Stimulated activated naive CD4-positive, alpha-beta T cell treated with Interleukin-2 at 50 U/mL for 16 hours (primary cell): ENCODE results near the gene TOLLIP.

Experiments
- DNase-seq: peaks from one replicate; lab custom pipeline; 2025; lab: John Stamatoyannopoulos, UW

The TOLLIP gene

DNA sequence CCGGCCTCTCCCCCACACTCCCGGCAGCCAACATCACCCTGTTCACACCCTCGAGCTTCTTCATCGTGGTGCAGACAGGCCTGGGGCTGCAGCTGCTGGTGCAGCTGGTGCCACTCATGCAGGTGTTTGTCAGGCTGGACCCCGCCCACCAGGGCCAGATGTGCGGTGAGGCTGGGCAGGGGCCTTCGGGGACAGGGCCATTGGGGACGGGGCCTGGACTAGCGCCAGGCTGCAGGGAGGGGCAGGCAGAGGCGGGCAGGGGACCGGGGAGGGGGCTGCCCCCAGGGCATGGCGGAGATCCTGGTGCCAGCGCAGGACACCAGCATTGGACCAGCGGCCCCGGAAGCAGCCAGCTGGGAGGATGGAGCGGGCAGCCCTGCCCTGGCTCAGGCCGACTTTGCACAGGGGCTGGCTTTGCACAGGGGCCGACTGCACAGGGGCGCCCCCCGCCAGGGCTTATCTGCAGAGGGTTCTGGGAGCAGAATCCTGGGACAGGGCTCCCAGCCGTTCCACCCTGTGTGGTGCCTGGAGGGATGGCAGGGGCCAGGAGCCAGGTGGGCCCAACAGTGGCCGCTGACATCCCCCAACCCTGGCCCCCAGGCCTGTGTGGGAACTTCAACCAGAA lies 77.9 kb downstream of the TOLLIP start:
- no peak for DNase-seq

DNA sequence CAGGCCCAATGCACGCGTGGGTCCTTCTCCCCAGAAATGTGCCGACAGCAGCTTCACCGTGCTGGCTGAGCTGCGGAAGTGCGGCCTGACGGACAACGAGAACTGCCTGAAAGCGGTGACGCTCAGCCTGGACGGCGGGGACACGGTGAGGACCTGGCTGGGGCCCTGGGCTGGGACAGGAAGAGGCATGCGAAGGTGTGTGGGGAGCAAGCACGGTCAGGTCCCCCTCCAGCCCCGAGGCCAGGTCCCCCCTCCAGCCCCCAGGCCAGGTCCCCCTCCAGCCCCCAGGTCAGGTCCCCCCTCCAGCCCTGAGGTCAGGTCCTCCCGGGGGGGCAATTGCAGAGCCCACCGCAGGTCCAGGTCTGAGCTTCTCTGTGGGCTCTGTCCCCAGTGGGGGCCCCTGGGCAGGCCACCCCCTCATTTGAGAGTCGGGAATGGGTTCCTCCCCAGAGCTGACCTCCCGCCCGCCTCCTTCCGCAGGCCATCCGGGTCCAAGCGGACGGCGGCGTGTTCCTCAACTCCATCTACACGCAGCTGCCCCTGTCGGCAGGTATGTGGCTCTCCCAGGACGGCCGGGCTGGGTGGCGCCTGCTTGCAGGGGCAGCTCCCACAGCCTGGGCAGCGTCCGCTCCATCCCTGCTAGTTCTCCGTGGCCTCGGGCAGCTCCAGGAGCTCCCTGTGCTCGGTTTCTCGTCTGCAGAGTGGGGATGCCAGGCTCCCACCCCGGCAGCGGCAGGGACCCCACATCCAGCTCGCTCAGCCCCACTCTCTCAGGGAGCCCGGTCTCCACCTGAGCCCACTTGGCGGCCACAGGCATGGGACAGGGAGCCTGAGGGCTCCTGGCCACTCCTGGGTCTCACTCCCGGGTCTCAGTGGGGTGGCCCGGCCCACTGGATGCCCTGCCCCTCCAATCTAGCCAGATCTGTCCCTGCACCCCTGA lies 78.7 kb downstream of the TOLLIP start:
- DNase-seq, result no peak

DNA sequence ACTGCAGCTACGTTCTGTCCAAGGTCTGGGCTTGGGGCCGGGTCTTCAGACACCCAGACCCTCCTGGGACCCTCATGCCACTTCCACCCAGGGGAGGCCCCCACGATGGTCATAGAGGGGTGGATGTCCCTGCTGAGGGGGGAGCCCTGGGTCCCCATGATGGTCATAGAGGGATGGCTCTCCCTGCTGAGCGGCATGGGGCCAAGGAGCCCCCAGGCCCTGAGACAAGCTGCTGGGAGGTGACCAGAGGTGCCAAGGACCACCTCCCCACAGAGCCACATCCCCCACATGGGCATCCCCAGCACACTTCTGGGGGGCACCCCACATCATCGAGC lies 79.3 kb downstream of the TOLLIP start:
- DNase-seq, result no peak

DNA sequence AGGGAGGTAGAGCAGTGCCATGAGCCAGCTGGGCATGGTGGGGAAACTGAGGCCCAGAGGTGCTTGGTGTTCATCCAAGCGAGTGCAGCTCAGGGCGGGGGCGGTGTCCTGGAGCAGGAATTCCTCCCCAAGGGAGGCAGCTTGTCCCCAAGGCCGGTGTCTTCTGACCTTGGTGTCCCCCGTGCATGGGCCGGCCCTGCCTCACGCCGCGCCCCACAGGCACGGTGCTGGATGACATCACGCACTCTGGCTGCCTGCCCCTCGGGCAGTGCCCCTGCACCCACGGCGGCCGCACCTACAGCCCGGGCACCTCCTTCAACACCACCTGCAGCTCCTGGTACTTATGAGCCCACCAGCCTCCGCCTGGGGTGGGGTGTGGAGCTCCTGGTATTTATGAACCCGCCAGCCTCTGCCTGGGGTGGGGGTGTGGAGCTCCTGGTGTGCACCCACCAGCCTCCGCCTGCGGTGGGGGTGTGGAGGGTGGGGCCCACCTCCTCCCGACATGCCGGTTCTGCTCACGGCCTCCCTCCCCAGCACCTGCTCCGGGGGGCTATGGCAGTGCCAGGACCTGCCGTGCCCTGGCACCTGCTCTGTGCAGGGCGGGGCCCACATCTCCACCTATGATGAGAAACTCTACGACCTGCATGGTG lies 79.8 kb downstream of the TOLLIP start:
- no peak for DNase-seq

DNA sequence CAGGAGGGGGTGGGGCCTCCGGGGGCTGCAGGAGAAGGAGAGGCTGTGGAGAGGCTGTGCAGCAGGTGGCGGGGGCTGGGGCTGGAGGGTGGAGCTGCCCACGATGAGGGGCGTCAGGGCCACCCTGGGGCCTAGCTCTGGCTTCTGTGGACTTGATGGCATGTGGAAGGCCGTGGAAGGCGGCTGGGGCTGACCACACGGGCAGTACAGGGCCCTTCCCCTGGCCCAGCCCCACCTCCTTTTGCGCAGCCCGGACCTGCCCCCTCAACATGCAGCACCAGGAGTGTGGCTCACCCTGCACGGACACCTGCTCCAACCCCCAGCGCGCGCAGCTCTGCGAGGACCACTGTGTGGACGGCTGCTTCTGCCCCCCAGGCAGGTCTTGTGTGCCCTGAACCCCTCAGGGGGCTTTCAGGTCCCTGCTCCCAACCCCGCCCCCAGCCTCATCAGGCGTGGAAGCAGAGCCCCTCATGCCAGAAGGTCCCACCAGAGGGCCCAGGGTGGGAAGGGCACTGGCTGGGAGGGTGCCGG lies 80.4 kb downstream of the TOLLIP start:
- DNase-seq, result no peak

DNA sequence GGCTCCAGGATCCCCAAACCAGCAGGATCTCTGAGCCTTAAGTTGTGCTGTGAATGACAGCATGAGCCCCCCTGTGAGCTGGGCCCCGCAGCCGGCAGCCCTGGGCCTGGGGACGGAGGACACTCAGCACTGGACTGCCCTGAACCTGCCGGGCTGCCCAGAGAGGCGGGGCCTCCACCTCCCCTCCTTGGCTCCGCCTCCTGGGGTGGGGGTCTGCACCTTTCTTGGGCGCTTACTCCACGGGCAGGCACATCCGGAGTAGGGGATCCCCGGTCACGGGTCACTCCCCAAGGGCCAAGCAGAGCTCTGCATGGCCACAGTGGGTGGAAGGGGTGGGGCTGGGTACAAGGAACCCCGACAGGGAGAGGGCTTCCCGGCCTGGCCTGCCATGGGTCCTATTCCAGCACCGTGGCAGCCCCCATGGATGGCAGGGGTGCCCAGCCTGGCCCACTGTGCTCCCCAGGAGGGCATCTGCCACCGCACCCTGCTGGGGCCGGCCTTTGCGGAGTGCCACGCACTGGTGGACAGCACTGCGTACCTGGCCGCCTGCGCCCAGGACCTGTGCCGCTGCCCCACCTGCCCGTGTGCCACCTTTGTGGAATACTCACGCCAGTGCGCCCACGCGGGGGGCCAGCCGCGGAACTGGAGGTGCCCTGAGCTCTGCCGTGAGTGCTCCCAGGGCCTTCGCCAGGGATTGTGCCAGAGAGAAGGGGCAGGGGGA lies 81.2 kb downstream of the TOLLIP start:
- DNase-seq, result no peak

DNA sequence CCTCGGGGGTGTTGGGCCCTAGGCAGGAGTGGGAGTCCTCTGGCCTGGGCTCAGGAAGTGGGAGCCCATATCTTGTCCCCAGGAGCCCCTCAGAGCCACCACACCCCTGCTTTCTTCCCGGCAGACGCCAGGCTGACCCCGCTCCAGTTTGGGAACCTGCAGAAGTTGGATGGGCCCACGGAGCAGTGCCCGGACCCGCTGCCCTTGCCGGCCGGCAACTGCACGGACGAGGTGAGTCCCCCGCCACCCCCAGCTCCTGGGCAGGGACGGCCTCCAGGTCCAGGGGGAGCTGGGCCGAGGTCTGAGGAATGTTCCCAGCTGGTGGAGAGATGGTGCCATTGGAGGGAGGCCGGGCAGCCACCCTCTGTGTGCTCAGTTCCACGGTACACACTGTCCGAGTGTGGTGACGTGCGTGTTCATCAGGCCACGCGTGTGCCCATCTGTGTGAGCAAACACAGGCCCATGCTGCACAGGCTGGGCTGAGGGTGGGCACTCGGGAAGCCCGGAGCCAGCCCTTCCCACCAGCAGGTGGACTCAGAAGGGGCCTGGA lies 81.8 kb downstream of the TOLLIP start:
- no peak for DNase-seq

DNA sequence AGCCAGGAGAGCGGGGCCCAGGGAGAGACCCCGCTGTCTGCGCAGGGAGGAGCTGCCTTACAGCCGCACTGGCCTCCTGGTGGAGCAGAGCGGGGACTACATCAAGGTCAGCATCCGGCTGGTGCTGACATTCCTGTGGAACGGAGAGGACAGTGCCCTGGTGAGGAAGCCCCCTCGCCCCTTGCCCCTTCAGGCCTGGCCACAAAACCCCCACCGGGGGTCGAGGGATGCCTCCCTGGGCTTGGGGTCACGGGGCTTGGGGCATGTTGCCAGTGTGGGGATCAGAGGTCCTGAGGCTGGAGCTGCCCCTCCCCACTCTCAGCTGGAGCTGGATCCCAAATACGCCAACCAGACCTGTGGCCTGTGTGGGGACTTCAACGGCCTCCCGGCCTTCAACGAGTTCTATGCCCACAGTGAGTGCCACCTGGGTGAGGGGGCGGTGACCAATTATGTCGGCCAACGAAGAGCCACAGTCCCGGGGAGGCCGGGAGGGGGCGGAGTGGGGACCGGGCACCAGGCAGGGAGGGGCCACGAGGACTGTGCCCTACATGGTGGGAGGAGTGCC lies 82.4 kb downstream of the TOLLIP start:
- no peak for DNase-seq

DNA sequence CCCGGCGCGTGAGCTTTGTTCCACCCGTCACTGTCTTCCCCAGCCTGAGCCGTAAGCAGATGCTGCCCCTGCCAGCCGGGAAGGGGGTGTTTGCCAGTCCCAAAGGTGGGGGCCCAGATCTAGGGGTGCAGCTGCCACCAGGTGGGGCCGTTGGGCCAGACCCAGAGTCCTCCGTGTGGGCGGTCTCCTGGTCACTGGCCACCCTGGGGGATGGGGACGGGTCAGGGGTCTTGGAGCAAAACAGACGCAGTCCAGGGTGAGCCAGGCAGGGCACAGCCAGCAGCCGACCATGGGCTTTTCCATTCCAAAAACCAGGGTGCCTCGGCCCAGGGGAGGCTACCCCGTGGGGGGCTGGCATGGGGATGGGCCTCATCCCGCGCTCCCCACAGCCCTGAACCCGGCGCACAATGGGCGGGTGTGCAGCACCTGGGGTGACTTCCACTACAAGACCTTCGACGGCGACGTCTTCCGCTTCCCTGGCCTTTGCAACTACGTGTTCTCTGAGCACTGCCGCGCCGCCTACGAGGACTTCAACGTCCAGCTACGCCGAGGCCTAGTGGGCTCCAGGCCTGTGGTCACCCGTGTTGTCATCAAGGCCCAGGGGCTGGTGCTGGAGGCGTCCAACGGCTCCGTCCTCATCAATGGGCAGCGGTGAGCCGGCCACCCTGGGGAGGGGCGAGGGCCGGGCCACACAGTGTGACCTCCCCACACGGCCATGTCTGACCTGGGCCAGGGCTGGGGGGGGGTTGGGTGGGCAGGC lies 83.0 kb downstream of the TOLLIP start:
- no peak for DNase-seq

DNA sequence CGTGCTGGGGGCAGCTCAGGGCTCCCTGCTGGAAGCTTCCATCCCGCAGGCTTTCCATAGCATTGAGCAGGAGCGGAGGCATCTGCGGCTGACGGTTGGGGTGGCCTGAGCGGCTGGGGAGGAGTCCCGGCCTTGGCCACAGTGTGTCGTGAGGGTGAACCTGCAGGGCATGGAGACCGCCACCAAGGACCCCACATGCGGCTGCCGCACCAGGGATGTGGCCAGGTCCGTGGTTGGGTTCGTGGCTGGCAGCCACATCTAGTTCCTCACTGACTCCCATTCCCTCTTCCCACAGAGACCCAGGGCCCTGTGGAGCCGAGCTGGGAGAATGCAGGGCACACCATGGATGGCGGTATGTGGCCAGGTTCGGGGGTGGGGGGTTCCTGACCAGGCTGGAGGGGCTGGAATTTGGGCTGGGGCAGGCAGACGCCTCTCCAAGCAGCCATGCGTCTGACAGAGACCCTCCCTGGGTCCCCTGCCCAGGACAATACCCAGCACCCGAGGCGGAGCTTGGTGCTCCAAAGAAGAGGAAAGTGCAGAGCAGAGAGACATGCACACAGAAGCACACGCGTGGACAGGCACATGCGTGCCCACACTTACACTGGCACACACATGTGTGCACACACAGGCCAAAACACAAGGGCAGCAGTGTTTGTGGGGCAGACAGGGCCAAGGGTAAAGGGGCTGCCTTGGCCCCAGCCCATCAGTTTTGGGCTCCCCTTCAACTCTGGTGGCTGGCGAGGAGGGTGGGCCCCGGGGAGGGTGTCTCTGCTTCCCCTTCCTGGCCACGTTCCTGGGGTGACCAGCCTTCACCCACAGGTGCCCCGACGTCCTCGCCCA lies 83.8 kb downstream of the TOLLIP start:
- no peak for DNase-seq

DNA sequence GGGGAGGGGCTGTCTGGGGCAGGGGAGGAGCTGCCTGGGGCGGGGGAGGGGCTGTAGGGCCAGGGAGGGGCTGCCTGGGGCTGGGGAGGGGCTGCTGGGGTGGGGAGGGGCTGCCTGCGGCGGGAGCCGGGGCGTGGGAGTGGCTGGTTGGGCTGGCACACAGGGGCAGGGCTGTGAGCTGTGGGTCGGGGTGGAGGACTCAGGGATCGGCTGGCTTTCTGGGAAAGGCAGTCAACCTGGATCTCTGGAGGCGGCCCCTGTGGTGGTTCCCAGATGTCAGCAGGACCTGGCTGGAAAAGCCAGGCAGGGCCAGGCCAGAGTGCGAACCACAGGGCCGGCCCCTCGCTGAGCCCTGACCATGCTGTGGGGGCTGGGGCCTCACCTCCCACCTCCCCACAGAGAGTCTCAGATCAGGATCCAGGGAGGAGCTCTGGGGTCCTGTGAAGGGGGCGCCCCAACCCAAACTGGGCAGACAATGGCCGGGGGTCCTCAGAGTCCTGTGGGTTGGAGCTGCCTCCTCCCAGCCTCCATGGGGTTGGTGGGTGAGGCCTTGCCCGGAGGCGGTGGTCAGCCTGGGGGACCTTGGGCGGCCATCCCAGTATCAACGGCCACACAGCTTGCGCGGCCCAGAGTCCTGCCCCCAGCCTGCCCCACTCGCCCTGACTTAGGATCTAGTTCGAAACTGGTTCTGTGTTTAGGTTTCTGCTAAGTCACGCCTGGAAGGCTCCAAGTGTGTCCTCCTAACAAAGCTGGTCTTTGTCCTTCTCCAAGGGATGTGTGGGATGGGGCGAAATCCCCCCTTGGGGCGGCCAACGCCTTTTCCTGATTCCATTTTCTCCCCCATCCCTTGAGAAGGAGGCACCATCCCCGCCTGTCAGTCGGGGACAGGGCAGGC lies 84.7 kb downstream of the TOLLIP start:
- no peak for DNase-seq
